Keratinocyte (primary cell): ENCODE results near the gene NOTUM. TPM values are rescaled to one million over a fixed set of nuclear protein-coding genes. Genes with fewer than 3 reads are reported as not detected.

Source experiments
- DNase-seq: peaks from one replicate; pipeline ENCODE4 v3.0.0-alpha.2; 2011; ENCODE audit warnings: low read depth, missing footprints, low spot score
- FAIRE-seq: peaks from 2 replicates; lab custom pipeline; 2011; peaks lifted over from hg19 to GRCh38; lab: Jason Lieb, UNC
- H2AFZ ChIP-seq: 2 replicates; pipeline ENCODE4 v1.6.0; 2012; ENCODE audit warnings: low read length, control low read depth, inconsistent platforms; ENCODE audit not compliant: control insufficient read depth
- H3K27ac ChIP-seq: 2 replicates; pipeline ENCODE4 v1.5.1; 2011; ENCODE audit warnings: low read length; ENCODE audit not compliant: control insufficient read depth, insufficient read depth
- H3K27me3 ChIP-seq: 3 replicates; pipeline ENCODE4 v1.6.0; 2011; ENCODE audit warnings: low read length; ENCODE audit not compliant: control insufficient read depth, insufficient read depth; ENCODE audit errors: extremely low read depth
- H3K36me3 ChIP-seq, 2 experiments: 2 replicates in 1 of 2; 3 replicates in 1 of 2; pipeline ENCODE4 v1.5.1; 2011; ENCODE audit warnings: low read length in 2 of 2, mild to moderate bottlenecking in 1 of 2; ENCODE audit not compliant: control insufficient read depth in 2 of 2, insufficient read depth in 2 of 2; ENCODE audit errors: extremely low read depth in 1 of 2
- H3K4me1 ChIP-seq: 3 replicates; pipeline ENCODE4 v1.5.1; 2011; ENCODE audit warnings: low read length; ENCODE audit not compliant: control insufficient read depth, insufficient read depth; ENCODE audit errors: extremely low read depth
- H3K4me2 ChIP-seq: 3 replicates; pipeline ENCODE4 v1.6.0; 2011; ENCODE audit warnings: low read depth, low read length; ENCODE audit not compliant: control insufficient read depth, insufficient read depth; ENCODE audit errors: extremely low read depth
- H3K4me3 ChIP-seq, 3 experiments: fragments of 200-600 bp in 1 of 3; sonication (generic) in 1 of 3; 2 replicates in 2 of 3; 3 replicates in 1 of 3; pipeline ENCODE4 v1.5.1; 2011 to 2016; ENCODE audit warnings: low read length in 3 of 3, mild to moderate bottlenecking in 3 of 3, control low read depth in 2 of 3, inconsistent platforms in 1 of 3, low read depth in 1 of 3, mixed read lengths in 1 of 3, mixed run types in 1 of 3, moderate library complexity in 1 of 3; ENCODE audit not compliant: control insufficient read depth in 2 of 3, insufficient read depth in 2 of 3; ENCODE audit errors: extremely low read depth in 1 of 3
- H3K79me2 ChIP-seq: 2 replicates; pipeline ENCODE4 v1.6.0; 2012; ENCODE audit warnings: low read length; ENCODE audit not compliant: control insufficient read depth, insufficient read depth
- H3K9ac ChIP-seq: 3 replicates; pipeline ENCODE4 v1.6.0; 2011; ENCODE audit warnings: low read length; ENCODE audit not compliant: control insufficient read depth, insufficient read depth; ENCODE audit errors: extremely low read depth
- H3K9me1 ChIP-seq: 3 replicates; pipeline ENCODE4 v1.6.0; 2011; ENCODE audit warnings: low read length; ENCODE audit not compliant: control insufficient read depth, insufficient read depth; ENCODE audit errors: extremely low read depth
- H3K9me3 ChIP-seq: 2 replicates; pipeline ENCODE4 v1.5.1; 2012; ENCODE audit warnings: low read depth, low read length; ENCODE audit not compliant: control insufficient read depth
- H4K20me1 ChIP-seq: 3 replicates; pipeline ENCODE4 v1.6.0; 2011; ENCODE audit warnings: low read length; ENCODE audit not compliant: control insufficient read depth, insufficient read depth; ENCODE audit errors: extremely low read depth
- CTCF ChIP-seq, 3 experiments: IDR thresholded peaks in 1 of 3; conservative IDR thresholded peaks in 1 of 3; optimal IDR thresholded peaks in 1 of 3; 2 replicates in 2 of 3; 3 replicates in 1 of 3; pipeline versions ENCODE3 to v1.5.1; 2011; ENCODE audit warnings: low read length in 3 of 3, mild to moderate bottlenecking in 3 of 3, moderate library complexity in 2 of 3, control low read depth in 1 of 3, inconsistent platforms in 1 of 3; ENCODE audit not compliant: insufficient read depth in 2 of 3; ENCODE audit errors: extremely low read depth in 1 of 3
- EZH2 ChIP-seq: IDR thresholded peaks from one replicate; pipeline ENCODE4 v1.6.1; 2012; ENCODE audit warnings: inconsistent platforms, mild to moderate bottlenecking, low read length, moderate library complexity
- dilution Hi-C: fragments of 300-500 bp; cut with MboI; formaldehyde crosslinking; loops from one replicate; pipeline ENCODE4 v1.7.0; 2020; ENCODE audit warnings: low sequenced_read_pairs; ENCODE audit not compliant: extremely low pct_ligation_motif_present
- polyA plus RNA-seq, 5 experiments: library from polyadenylated mRNA; depleted of rRNA in 3 of 5; stranded (reverse) in 3 of 5; stranded (forward) in 1 of 5; unstranded in 1 of 5; fragments of >200 nt; gene quantifications; 1 replicate in 1 of 5; 2 replicates in 3 of 5; 3 replicates in 1 of 5; pipeline versions ENCODE4 v1.2.1 to v1.2.3, GENCODE V29; 2011 to 2012; ENCODE audit warnings: missing spikeins in 2 of 5, low read depth in 1 of 5, low replicate concordance in 1 of 5

Gene NOTUM
- polyA plus RNA-seq, 1 donor (not counting 4 experiments of a cell fraction or from before 2014, with no cell fraction given), result not detected

- Histone ChIP-seq H2AFZ (no peak overlapping the region), H3K27me3 (no peaks in the 10 kb centered on the region), H3K9ac (no peak overlapping the region), H3K9me3 (no peaks in the 10 kb centered on the region), H3K36me3 (no peaks in the 10 kb centered on the region), H3K4me3 (no peak overlapping the region), H4K20me1 (no peaks in the 10 kb centered on the region), H3K4me2 (no peak overlapping the region), H3K79me2 (no peaks in the 10 kb centered on the region), H3K9me1 (peaks cover 2% of the 10 kb centered on the region), H3K27ac (no peak overlapping the region), H3K4me1 (peaks cover 9% of the 10 kb centered on the region)
- dilution Hi-C loops, result no loop called here
- FAIRE-seq, result no peak
- TF ChIP-seq CTCF (optimal IDR thresholded peaks at IDR 0.05 in 1 of 3, IDR thresholded peaks at IDR 0.05 in 1 of 3, conservative IDR thresholded peaks at IDR 0.05 in 1 of 3; ENCODE audit: extremely low read depth in 1 of 3, insufficient read depth in 2 of 3, low read length in 3 of 3) (no peak), EZH2 (no peak)
- no peak for DNase-seq
Measured at GRCh38 chr17:81998691-81999438, 37.9 kb upstream of the NOTUM start.

GRCh38 chr17:81998212-81998611, 37.2 kb upstream of the NOTUM start:
- H3K4me2 ChIP-seq, result no peak overlapping the region
- FAIRE-seq (no peak), DNase-seq (no peak)
- peaks cover under 1% of the 10 kb centered on the region for H3K9me1 ChIP-seq
- H4K20me1 ChIP-seq, result no peaks in the 10 kb centered on the region
- H3K27ac ChIP-seq, result no peak overlapping the region
- H3K4me1 ChIP-seq, result peaks cover 3% of the 10 kb centered on the region
- H2AFZ ChIP-seq, result no peak overlapping the region
- H3K36me3 ChIP-seq, result no peaks in the 10 kb centered on the region
- H3K79me2 ChIP-seq, result no peaks in the 10 kb centered on the region
- H3K9ac ChIP-seq, result no peak overlapping the region
- dilution Hi-C loops, result no loop called here
- H3K4me3 ChIP-seq, result no peak overlapping the region
- TF ChIP-seq CTCF (optimal IDR thresholded peaks at IDR 0.05 in 1 of 3, IDR thresholded peaks at IDR 0.05 in 1 of 3, conservative IDR thresholded peaks at IDR 0.05 in 1 of 3; ENCODE audit: extremely low read depth in 1 of 3, insufficient read depth in 2 of 3, low read length in 3 of 3), result no peak
- no peak for TF ChIP-seq EZH2
- H3K27me3 ChIP-seq, result no peaks in the 10 kb centered on the region
- no peaks in the 10 kb centered on the region for H3K9me3 ChIP-seq
